ENCODE measurements around the gene DUOXA2.
"Not testable (repeated sequence)": the region's sequence is repeated elsewhere in the genome, so short reads cannot be mapped to it uniquely, and the experiment has no call there.

Gene DUOXA2

DNA sequence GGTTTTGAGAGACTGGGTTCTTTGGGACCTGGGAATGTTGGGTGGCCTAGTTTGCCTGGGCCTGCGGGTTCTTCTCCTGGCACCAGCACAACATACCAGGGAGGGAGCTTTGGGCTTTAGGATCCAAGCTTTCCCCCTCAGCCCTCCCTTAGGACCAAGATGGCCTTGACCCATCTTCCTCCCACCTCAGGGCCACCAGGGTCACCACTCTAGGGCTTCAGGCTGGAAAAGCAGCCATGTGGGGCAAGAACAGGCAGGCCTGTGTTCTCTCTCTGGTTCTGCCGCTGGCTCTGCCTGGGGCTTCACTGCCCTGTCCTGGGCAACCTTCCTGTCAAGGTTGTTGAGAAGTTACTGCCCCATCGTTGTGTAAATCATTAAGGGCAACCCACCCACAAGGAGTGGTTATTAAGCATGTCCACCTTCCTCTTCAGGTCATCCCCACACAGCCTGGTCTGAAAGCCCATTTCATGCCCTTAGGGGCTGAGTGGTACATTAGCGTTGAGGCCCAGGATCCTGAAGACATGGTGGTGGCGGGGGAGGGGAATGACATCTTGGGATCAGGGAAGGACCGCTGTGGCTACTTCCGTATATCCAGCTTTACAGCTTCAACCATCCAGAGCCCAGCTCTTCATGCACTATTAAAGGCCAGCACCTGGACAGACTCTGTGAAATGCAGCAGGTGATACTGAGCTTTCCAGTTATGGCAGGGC lies 16.3 kb downstream of the DUOXA2 start:
- Mint-ChIP-seq H3K4me3 (peak overlapping the region; percentile 30), H3K9me3 (no peaks in the 10 kb centered on the region), H3K27me3 (peaks cover 29% of the 10 kb centered on the region), H3K27ac (no peak overlapping the region), H3K4me1 (peaks cover 10% of the 10 kb centered on the region), H3K36me3 (no peaks in the 10 kb centered on the region)
- DNase-seq (ENCODE audit: low spot score in 2 of 2), result no peak
- ATAC-seq (ENCODE audit: low read depth), result no peak

- H3K27me3 Mint-ChIP-seq, result peaks cover 27% of the 10 kb centered on the region
- ATAC-seq (ENCODE audit: low read depth), result no peak
- H3K4me1 Mint-ChIP-seq, result peaks cover 10% of the 10 kb centered on the region
- no peak for DNase-seq (ENCODE audit: low spot score in 2 of 2)
- no peak overlapping the region for H3K27ac Mint-ChIP-seq
- H3K4me3 Mint-ChIP-seq, result no peak overlapping the region
- no peaks in the 10 kb centered on the region for H3K9me3 Mint-ChIP-seq
- no peaks in the 10 kb centered on the region for H3K36me3 Mint-ChIP-seq
Measured at GRCh38 chr15:45131510-45131909, 17.4 kb downstream of the DUOXA2 start.

DNA sequence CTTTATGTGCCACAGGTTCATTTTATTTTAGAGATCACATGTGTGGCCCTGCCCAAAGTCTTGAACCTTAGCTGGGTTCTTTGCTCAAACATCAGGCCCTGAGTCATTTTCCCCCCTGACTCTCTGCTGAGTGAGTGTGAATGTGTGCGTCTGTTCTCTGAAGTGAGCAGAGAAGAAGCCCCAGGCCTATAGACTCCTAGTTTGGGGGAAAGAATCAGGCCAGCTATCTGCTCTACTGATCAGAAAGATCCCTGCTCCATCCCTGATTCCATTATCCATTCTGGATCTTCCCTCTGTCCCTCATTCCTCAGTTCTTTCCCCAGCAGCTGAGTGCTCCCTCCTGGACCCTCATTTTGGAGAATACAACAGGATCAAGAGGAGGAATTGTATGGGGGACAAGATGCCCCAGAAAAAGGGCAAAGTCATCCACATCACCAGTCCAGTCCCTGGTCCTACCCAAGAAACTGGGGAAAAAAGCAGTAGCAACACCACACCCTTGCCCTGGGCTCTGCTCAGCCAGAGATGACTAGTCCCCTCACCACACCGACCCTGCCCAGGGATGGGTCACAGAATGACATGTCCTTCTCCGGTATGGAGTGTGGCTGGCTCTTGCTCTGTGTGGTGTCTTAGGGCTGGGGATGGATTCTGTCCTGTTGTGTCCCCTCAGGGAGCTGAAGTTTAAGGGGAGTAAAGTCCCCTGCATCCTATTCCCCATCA lies 18.9 kb downstream of the DUOXA2 start:
- Mint-ChIP-seq H3K27ac (no peak overlapping the region), H3K36me3 (no peaks in the 10 kb centered on the region), H3K4me3 (no peak overlapping the region), H3K4me1 (peaks cover 10% of the 10 kb centered on the region), H3K9me3 (no peaks in the 10 kb centered on the region), H3K27me3 (peaks cover 25% of the 10 kb centered on the region)
- no peak for DNase-seq (ENCODE audit: low spot score in 2 of 2)
- ATAC-seq (ENCODE audit: low read depth), result no peak

- H3K4me3 Mint-ChIP-seq, result no peak overlapping the region
- no peak overlapping the region for H3K27ac Mint-ChIP-seq
Measured at GRCh38 chr15:45133561-45133920, 19.4 kb downstream of the DUOXA2 start.

GRCh38 chr15:45134046-45134445 lies 19.9 kb downstream of the DUOXA2 start:
- Mint-ChIP-seq H3K9me3 (no peaks in the 10 kb centered on the region), H3K27ac (no peak overlapping the region), H3K27me3 (peaks cover 21% of the 10 kb centered on the region), H3K36me3 (no peaks in the 10 kb centered on the region), H3K4me3 (peak overlapping the region; percentile 65), H3K4me1 (peaks cover 8% of the 10 kb centered on the region)
- DNase-seq (ENCODE audit: low spot score in 2 of 2) (no peak), ATAC-seq (ENCODE audit: low read depth) (no peak)

More at GRCh38 chr15:45133561-45133920, 19.4 kb downstream of the DUOXA2 start:
- Mint-ChIP-seq H3K27me3 (peaks cover 23% of the 10 kb centered on the region), H3K9me3 (no peaks in the 10 kb centered on the region), H3K4me1 (peaks cover 8% of the 10 kb centered on the region), H3K36me3 (no peaks in the 10 kb centered on the region)
- no peak for DNase-seq (ENCODE audit: low spot score in 2 of 2)
- no peak for ATAC-seq (ENCODE audit: low read depth)

GRCh38 chr15:45134682-45135604 lies 20.8 kb downstream of the DUOXA2 start:
- Mint-ChIP-seq H3K4me1 (peaks cover 8% of the 10 kb centered on the region), H3K27me3 (peaks cover 20% of the 10 kb centered on the region), H3K27ac (peak overlapping the region; percentile 25), H3K36me3 (no peaks in the 10 kb centered on the region), H3K4me3 (peak overlapping the region; percentile 65), H3K9me3 (no peaks in the 10 kb centered on the region)
- ATAC-seq (ENCODE audit: low read depth) (peak; percentile 63), DNase-seq (ENCODE audit: low spot score in 2 of 2) (no peak)

DNA sequence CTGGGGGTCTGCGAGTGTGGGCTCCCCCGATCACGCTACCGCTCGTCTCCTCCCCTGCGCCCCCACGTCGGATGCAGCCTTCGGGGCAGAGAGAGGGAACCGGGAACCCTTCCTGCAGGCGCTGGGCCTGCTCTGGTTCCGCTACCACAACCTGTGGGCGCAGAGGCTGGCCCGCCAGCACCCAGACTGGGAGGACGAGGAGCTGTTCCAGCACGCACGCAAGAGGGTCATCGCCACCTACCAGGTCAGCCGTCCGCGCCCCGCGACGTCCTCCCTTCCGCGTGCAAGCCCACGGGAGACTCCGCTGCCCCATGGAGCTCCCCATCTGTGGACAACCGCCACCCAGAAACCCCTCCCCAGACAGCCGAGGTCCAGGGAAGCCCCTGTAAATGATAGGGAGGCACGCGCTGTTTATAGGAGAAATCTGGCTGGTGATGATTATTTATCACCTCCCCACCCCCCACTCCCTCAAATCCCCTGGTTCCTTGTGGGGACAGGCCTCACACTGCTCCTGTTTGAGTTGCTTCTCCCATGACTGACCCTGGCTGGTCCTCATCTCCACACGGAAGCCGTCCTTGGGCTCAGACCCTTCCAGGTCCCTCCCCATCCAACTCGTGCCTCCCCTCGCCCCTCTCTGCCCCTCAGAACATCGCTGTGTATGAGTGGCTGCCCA lies 21.7 kb downstream of the DUOXA2 start:
- H3K4me3 Mint-ChIP-seq, result peak overlapping the region; percentile 56
- ATAC-seq (ENCODE audit: low read depth); H3K36me3 Mint-ChIP-seq; H3K4me1 Mint-ChIP-seq; DNase-seq (ENCODE audit: low spot score in 2 of 2); H3K9me3 Mint-ChIP-seq; H3K27ac Mint-ChIP-seq: not testable (repeated sequence)
- H3K27me3 Mint-ChIP-seq, result peaks cover 17% of the 10 kb centered on the region

- ATAC-seq (ENCODE audit: low read depth) (peak; percentile 46), DNase-seq (ENCODE audit: low spot score in 2 of 2) (no peak)
- peaks cover 15% of the 10 kb centered on the region for H3K27me3 Mint-ChIP-seq
- peaks cover 8% of the 10 kb centered on the region for H3K4me1 Mint-ChIP-seq
- no peaks in the 10 kb centered on the region for H3K36me3 Mint-ChIP-seq
- H3K9me3 Mint-ChIP-seq, result no peaks in the 10 kb centered on the region
- H3K27ac Mint-ChIP-seq, result no peak overlapping the region
- H3K4me3 Mint-ChIP-seq, result peak overlapping the region; percentile 56
Measured at GRCh38 chr15:45136378-45136764, 22.2 kb downstream of the DUOXA2 start.

GRCh38 chr15:45137703-45138102 lies 23.6 kb downstream of the DUOXA2 start:
- Mint-ChIP-seq H3K27ac (no peak overlapping the region), H3K4me3 (no peak overlapping the region), H3K9me3 (no peaks in the 10 kb centered on the region), H3K27me3 (peaks cover 15% of the 10 kb centered on the region), H3K36me3 (no peaks in the 10 kb centered on the region), H3K4me1 (peaks cover 8% of the 10 kb centered on the region)
- no peak for ATAC-seq (ENCODE audit: low read depth)
- no peak for DNase-seq (ENCODE audit: low spot score in 2 of 2)

- DNase-seq (ENCODE audit: low spot score in 2 of 2) (no peak), ATAC-seq (ENCODE audit: low read depth) (no peak)
- peaks cover 10% of the 10 kb centered on the region for H3K27me3 Mint-ChIP-seq
- peaks cover 8% of the 10 kb centered on the region for H3K4me1 Mint-ChIP-seq
- no peak overlapping the region for H3K27ac Mint-ChIP-seq
- H3K4me3 Mint-ChIP-seq, result no peak overlapping the region
- no peaks in the 10 kb centered on the region for H3K9me3 Mint-ChIP-seq
- H3K36me3 Mint-ChIP-seq, result no peaks in the 10 kb centered on the region
Measured at GRCh38 chr15:45138814-45139765, 25.0 kb downstream of the DUOXA2 start.

- H3K9me3 Mint-ChIP-seq, result no peaks in the 10 kb centered on the region
- H3K36me3 Mint-ChIP-seq, result no peaks in the 10 kb centered on the region
- ATAC-seq (ENCODE audit: low read depth) (no peak), DNase-seq (ENCODE audit: low spot score in 2 of 2) (no peak)
- no peak overlapping the region for H3K27ac Mint-ChIP-seq
- H3K4me1 Mint-ChIP-seq, result peaks cover 3% of the 10 kb centered on the region
- no peak overlapping the region for H3K4me3 Mint-ChIP-seq
- H3K27me3 Mint-ChIP-seq, result peaks cover 5% of the 10 kb centered on the region
Measured at GRCh38 chr15:45139770-45140169, 25.6 kb downstream of the DUOXA2 start.

DNA sequence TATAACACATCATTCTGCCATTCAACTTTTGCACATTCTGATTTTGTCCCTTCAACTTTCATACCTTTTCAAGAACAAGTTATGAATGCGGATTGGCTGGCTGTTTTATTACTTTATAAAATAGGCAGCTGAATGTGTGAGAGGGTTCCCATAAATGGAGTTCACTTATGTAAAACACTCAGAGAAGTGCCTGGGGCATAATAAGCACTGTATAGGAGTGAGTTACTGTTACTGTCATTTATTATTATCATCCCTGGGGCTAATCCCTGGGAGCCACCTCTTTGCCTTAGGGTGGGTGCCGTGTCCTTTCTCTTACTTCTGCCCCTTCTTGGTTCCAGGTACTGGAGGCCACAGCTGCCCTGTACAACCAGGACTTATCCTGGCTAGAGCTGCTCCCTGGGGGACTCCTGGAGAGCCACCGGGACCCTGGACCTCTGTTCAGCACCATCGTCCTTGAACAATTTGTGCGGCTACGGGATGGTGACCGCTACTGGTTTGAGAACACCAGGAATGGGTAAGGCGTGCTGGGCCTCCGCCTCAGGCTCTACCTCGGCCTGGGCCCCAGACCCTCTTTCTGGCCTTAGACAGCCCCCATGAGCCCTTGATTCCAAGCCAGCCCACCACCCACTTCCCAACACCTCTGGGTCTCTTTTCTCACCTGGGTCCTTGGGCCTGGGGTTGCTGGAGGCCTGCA lies 26.6 kb downstream of the DUOXA2 start:
- Mint-ChIP-seq H3K4me1 (no peaks in the 10 kb centered on the region), H3K4me3 (no peak overlapping the region), H3K9me3 (no peaks in the 10 kb centered on the region), H3K27ac (no peak overlapping the region), H3K27me3 (peaks cover 4% of the 10 kb centered on the region), H3K36me3 (no peaks in the 10 kb centered on the region)
- DNase-seq (ENCODE audit: low spot score in 2 of 2) (no peak), ATAC-seq (ENCODE audit: low read depth) (no peak)
